ENCODE results near the gene CIRBP. TPM values are rescaled to one million over a fixed set of nuclear protein-coding genes. Genes with fewer than 3 reads are reported as not detected.
A peak's percentile ranks its signal among the peaks of the same experiment; 100 is the strongest.

Gene CIRBP
- total RNA-seq, 1 experiment from 2014 or later = 136 TPM

- Histone ChIP-seq H4K20me1 (ENCODE audit: low read length) (no peaks in the 10 kb centered on the region), H3K27ac (ENCODE audit: low read length) (no peak overlapping the region), H3K9me2 (replicated peaks; ENCODE audit: low read length) (no peaks in the 10 kb centered on the region), H3K36me3 (ENCODE audit: low read depth, low read length) (no peaks in the 10 kb centered on the region), H3K9me3 (ENCODE audit: low read length) (no peaks in the 10 kb centered on the region), H2AFZ (ENCODE audit: low read length) (no peak overlapping the region), H3F3A (ENCODE audit: low read length, unreplicated experiment) (no peaks in the 10 kb centered on the region), H3K4me2 (ENCODE audit: low read length) (no peak overlapping the region), H3K27me3 (ENCODE audit: low read length) (no peaks in the 10 kb centered on the region), H3K4me3 (ENCODE audit: low read length) (no peak overlapping the region), H3K79me2 (ENCODE audit: low read length) (no peaks in the 10 kb centered on the region), H3K9ac (ENCODE audit: low read length) (no peak overlapping the region), H3K4me1 (ENCODE audit: insufficient read depth, low read length) (peaks cover 5% of the 10 kb centered on the region; the same call in 1 of the 2 replicates)
- TF ChIP-seq EZH2 (IDR thresholded peaks at IDR 0.05; ENCODE audit: low read length, unreplicated experiment) (no peak), CTCF (conservative IDR thresholded peaks at IDR 0.05; ENCODE audit: low read depth, low read length) (no peak), EZH2phosphoT487 (IDR thresholded peaks at IDR 0.05; ENCODE audit: borderline replicate concordance, low read length) (no peak)
- no peak for ATAC-seq
- BruUV-seq (replicated peaks) = no TSS peak
- intact Hi-C loops (cut with micrococcal nuclease) = no loop called here
- DNase-seq = no peak
- CTCF ChIA-PET = no interaction called here
- POLR2A ChIA-PET (ENCODE audit: unreplicated experiment) = no interaction called here
Observed at GRCh38 chr19:1322198-1322981, 53.3 kb downstream of the CIRBP start.

- Histone ChIP-seq H3K36me3 (ENCODE audit: low read depth, low read length) (no peaks in the 10 kb centered on the region), H4K20me1 (ENCODE audit: low read length) (no peaks in the 10 kb centered on the region), H3K27me3 (ENCODE audit: low read length) (no peaks in the 10 kb centered on the region), H3K79me2 (ENCODE audit: low read length) (no peaks in the 10 kb centered on the region), H3K4me3 (ENCODE audit: low read length) (no peak overlapping the region), H3K9ac (ENCODE audit: low read length) (no peak overlapping the region), H3K9me2 (replicated peaks; ENCODE audit: low read length) (no peaks in the 10 kb centered on the region), H3K4me1 (ENCODE audit: insufficient read depth, low read length) (peaks cover 5% of the 10 kb centered on the region; the same call in 1 of the 2 replicates), H3K9me3 (ENCODE audit: low read length) (no peaks in the 10 kb centered on the region), H3K4me2 (ENCODE audit: low read length) (peak overlapping the region; percentile 81), H2AFZ (ENCODE audit: low read length) (peak overlapping the region; percentile 87), H3K27ac (ENCODE audit: low read length) (no peak overlapping the region), H3F3A (ENCODE audit: low read length, unreplicated experiment) (no peaks in the 10 kb centered on the region)
- BruUV-seq (replicated peaks) = no TSS peak
- POLR2A ChIA-PET (ENCODE audit: unreplicated experiment) = no interaction called here
- CTCF ChIA-PET = no interaction called here
- no peak for ATAC-seq
- intact Hi-C loops (cut with micrococcal nuclease) = no loop called here
- no peak for DNase-seq
- TF ChIP-seq EZH2 (IDR thresholded peaks at IDR 0.05; ENCODE audit: low read length, unreplicated experiment) (no peak), CTCF (conservative IDR thresholded peaks at IDR 0.05; ENCODE audit: low read depth, low read length) (no peak)
Observed at GRCh38 chr19:1324249-1324805, 55.2 kb downstream of the CIRBP start.

Other genes starting within 250 kb of the CIRBP start
- 136 and 162 TPM in 2 replicates for gene TMEM259, start 248.2 kb upstream of the CIRBP start, total RNA-seq (2014; rRNA removed)
- gene RNU6-2, start 247.8 kb upstream of the CIRBP start, total RNA-seq (2014; rRNA removed) = not detected in 2 replicates
- 97.9 and 107 TPM in 2 replicates for gene CNN2, start 242.7 kb upstream of the CIRBP start, total RNA-seq (2014; rRNA removed)
- gene ABCA7, start 229.2 kb upstream of the CIRBP start, total RNA-seq (2014; rRNA removed) = 27.3 and 31.3 TPM in 2 replicates
- 45.3 and 68.4 TPM in 2 replicates for gene ARHGAP45, start 202.2 kb upstream of the CIRBP start, total RNA-seq (2014; rRNA removed)
- gene POLR2E, start 174.0 kb upstream of the CIRBP start, total RNA-seq (2014; rRNA removed) = 335 and 375 TPM in 2 replicates
- gene GPX4, start 165.3 kb upstream of the CIRBP start, total RNA-seq (2014; rRNA removed) = 517 and 644 TPM in 2 replicates
- 62.4 and 75.0 TPM in 2 replicates for gene SBNO2, start 95.1 kb upstream of the CIRBP start, total RNA-seq (2014; rRNA removed)
- 82.4 and 93.0 TPM in 2 replicates for gene STK11, start 63.6 kb upstream of the CIRBP start, total RNA-seq (2014; rRNA removed)
- 3.3 and 6.3 TPM in 2 replicates for gene CBARP, start 31.3 kb upstream of the CIRBP start, total RNA-seq (2014; rRNA removed)
- 102 and 187 TPM in 2 replicates for gene ATP5F1D, start 27.6 kb upstream of the CIRBP start, total RNA-seq (2014; rRNA removed)
- gene MIDN, start 20.7 kb upstream of the CIRBP start, total RNA-seq (2014; rRNA removed) = 17.3 and 41.8 TPM in 2 replicates
- 110 and 133 TPM in 2 replicates for gene FAM174C, start 6.2 kb downstream of the CIRBP start, total RNA-seq (2014; rRNA removed)
- gene EFNA2, start 16.5 kb downstream of the CIRBP start, total RNA-seq (2014; rRNA removed) = not detected in 2 replicates
- gene NDUFS7, start 114.6 kb downstream of the CIRBP start, total RNA-seq (2014; rRNA removed) = 102 and 111 TPM in 2 replicates
- 74.9 and 75.6 TPM in 2 replicates for gene GAMT, start 132.2 kb downstream of the CIRBP start, total RNA-seq (2014; rRNA removed)
- 177 and 178 TPM in 2 replicates for gene DAZAP1, start 138.3 kb downstream of the CIRBP start, total RNA-seq (2014; rRNA removed)
- 1,797 and 2,672 TPM in 2 replicates for gene RPS15, start 169.1 kb downstream of the CIRBP start, total RNA-seq (2014; rRNA removed)
- gene APC2, start 180.8 kb downstream of the CIRBP start, total RNA-seq (2014; rRNA removed) = 0.29 and 1.4 TPM in 2 replicates
- gene C19orf25, start 209.9 kb downstream of the CIRBP start, total RNA-seq (2014; rRNA removed) = 45.0 and 54.9 TPM in 2 replicates
- 3.9 and 5.7 TPM in 2 replicates for gene PCSK4, start 221.0 kb downstream of the CIRBP start, total RNA-seq (2014; rRNA removed)
- 27.2 and 34.7 TPM in 2 replicates for gene REEP6, start 221.8 kb downstream of the CIRBP start, total RNA-seq (2014; rRNA removed)
- gene ADAMTSL5, start 243.7 kb downstream of the CIRBP start, total RNA-seq (2014; rRNA removed) = 1.7 and 5.0 TPM in 2 replicates